Ovary (tissue), 9 donors: ENCODE data around the gene RCE1. TPM values are rescaled to one million over a fixed set of nuclear protein-coding genes. Genes with fewer than 3 reads are reported as not detected.

Experiments
- DNase-seq, 5 donors: peaks; one replicate each; pipeline ENCODE4 v3.0.0-alpha.2; 2019 to 2020
- H3K27ac ChIP-seq, 2 donors: fragments of 200-600 bp; one replicate each; pipeline versions ENCODE4 v1.5.1 to v1.8.0; 2019 to 2022
- H3K27me3 ChIP-seq: fragments of 200-600 bp; one replicate; pipeline ENCODE4 v1.8.0; 2022
- H3K36me3 ChIP-seq: fragments of 200-600 bp; sonication (generic); one replicate; pipeline ENCODE4 v1.5.1; 2019
- H3K4me1 ChIP-seq: one replicate; pipeline ENCODE4 v1.8.1; 2013; ENCODE audit warnings: mild to moderate bottlenecking, moderate library complexity; ENCODE audit not compliant: insufficient read depth
- H3K4me3 ChIP-seq: fragments of 200-600 bp; sonication (generic); one replicate; pipeline ENCODE4 v1.5.1; 2017
- H3K9me3 ChIP-seq, 2 donors: fragments of 200-600 bp in 1 of 2; sonication (generic) in 1 of 2; one replicate each; pipeline versions ENCODE4 v1.5.1 to v1.8.1; 2013 to 2019; ENCODE audit warnings: mild to moderate bottlenecking in 1 of 2, moderate library complexity in 1 of 2
- EP300 ChIP-seq: sonication (generic); formaldehyde crosslinking; IDR thresholded peaks from one replicate; pipeline ENCODE4 v1.6.1; 2017; ENCODE audit warnings: antibody characterized with exemption
- POLR2A ChIP-seq: fragments of 450-650 bp; IDR thresholded peaks from one replicate; pipeline ENCODE4 v1.6.1; 2017; ENCODE audit warnings: antibody characterized with exemption, mild to moderate bottlenecking, moderate library complexity
- WGBS, 3 donors: extraction: QIAGEN DNeasy Blood & Tissue Kit in 1 of 3; methylation state at CpG; one replicate each; pipeline versions ENCODE4 v1.1.5 to v1.1.7; 2013 to 2017; 5-methylcytosine and 5-hydroxymethylcytosine counted together
- intact Hi-C, 4 donors: fragments of 100-400 bp; cut with DNase I; formaldehyde crosslinking; loops; one replicate each; pipeline versions ENCODE4 v1.11.0 to v1.15.1; 2022 to 2023
- polyA plus RNA-seq, 2 donors: library from polyadenylated mRNA; stranded (reverse); fragments of 200-250 nt in 1 of 2; fragments of 350-450 nt in 1 of 2; fragmentation: Illumina TruSeq in 1 of 2; extraction: RNeasy Lipid Tissue Mini Kit (QIAGEN cat#74804) in 1 of 2; gene quantifications; one replicate each; pipeline ENCODE4 v1.2.3, GENCODE V29; 2013 to 2014
- total RNA-seq, 7 donors: library from RNA; depleted of rRNA in 2 of 7; stranded (reverse); fragments of >200 nt in 2 of 7; fragmentation: NEBNext Ultra II Directional in 3 of 7; extraction: Animal tissue kit (Norgen Biotek cat#: 25700) in 3 of 7; gene quantifications; one replicate each; pipeline versions ENCODE4 v1.1.0 to v1.2.4, GENCODE V29; 2016 to 2023
- TF ChIP-seq, protein P1 (sequence below), 3 donors: fragments of 450-650 bp in 2 of 3; fragments of 200-600 bp in 1 of 3; IDR thresholded peaks; one replicate each; pipeline versions ENCODE4 v1.5.1 to v1.8.0; 2016 to 2022; ENCODE audit warnings: antibody characterized with exemption in 3 of 3, mild to moderate bottlenecking in 1 of 3
- donor health status: DM: no; HTN: no; CAD: no; lungs with moderate emphysema.
- donor health status: DM: no; HTN: no; CAD: no.
- donor health status: Bipolar disorder and iron deficiency.
- donor health status: DM: yes; HTN: yes; CAD: no.
- donor health status: DM: no; HTN: no; CAD: no.
- donor health status: DM: yes; HTN: yes; CAD: no.

RCE1 gene
- total and polyA plus RNA-seq, 9 donors = 7.0 to 31.1 (median 17.2) TPM

- Histone ChIP-seq H3K9me3 (no peaks in the 10 kb centered on the region), H3K4me3 (no peak overlapping the region), H3K27ac (no peak overlapping the region), H3K36me3 (no peaks in the 10 kb centered on the region), H3K27me3 (no peaks in the 10 kb centered on the region), H3K4me1 (peaks cover 7% of the 10 kb centered on the region)
- no peak for TF ChIP-seq EP300
- DNase-seq = no peak
- WGBS, 3 donors = 92 to 97% (median 94%) methylated on average over 10 of the region's 10 CpGs
- intact Hi-C loops = no loop called here
Measured at GRCh38 chr11:66888282-66888681, 45.0 kb downstream of the RCE1 start.

DNA sequence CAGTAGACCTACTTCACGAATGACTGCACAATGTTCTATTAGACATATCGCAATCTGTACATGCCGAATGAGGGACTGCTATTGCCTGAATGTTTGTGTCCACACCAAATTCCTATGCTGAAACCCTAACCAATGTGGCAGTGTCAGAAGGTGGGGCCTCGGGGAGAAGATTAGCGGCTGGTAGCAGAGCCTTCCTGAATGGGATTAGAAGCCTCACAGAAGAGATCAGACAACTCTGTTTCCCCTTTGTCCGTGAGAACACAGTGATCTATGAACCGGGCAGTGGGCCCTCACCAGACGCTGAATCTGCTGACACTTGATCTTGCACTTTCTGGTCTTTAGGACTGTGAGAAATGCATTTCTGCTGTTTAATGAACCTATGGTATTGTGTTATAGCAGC is 46.7 kb downstream of the RCE1 start:
- intact Hi-C loops = no loop called here
- H3K36me3 ChIP-seq = no peaks in the 10 kb centered on the region
- H3K4me3 ChIP-seq = no peak overlapping the region
- H3K4me1 ChIP-seq = peaks cover 7% of the 10 kb centered on the region
- H3K9me3 ChIP-seq = no peaks in the 10 kb centered on the region
- peak in 1 of 5 donors; percentile 0 for DNase-seq
- H3K27me3 ChIP-seq = no peaks in the 10 kb centered on the region
- H3K27ac ChIP-seq = no peak overlapping the region
- TF ChIP-seq, protein P1, sequence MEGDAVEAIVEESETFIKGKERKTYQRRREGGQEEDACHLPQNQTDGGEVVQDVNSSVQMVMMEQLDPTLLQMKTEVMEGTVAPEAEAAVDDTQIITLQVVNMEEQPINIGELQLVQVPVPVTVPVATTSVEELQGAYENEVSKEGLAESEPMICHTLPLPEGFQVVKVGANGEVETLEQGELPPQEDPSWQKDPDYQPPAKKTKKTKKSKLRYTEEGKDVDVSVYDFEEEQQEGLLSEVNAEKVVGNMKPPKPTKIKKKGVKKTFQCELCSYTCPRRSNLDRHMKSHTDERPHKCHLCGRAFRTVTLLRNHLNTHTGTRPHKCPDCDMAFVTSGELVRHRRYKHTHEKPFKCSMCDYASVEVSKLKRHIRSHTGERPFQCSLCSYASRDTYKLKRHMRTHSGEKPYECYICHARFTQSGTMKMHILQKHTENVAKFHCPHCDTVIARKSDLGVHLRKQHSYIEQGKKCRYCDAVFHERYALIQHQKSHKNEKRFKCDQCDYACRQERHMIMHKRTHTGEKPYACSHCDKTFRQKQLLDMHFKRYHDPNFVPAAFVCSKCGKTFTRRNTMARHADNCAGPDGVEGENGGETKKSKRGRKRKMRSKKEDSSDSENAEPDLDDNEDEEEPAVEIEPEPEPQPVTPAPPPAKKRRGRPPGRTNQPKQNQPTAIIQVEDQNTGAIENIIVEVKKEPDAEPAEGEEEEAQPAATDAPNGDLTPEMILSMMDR (IDR thresholded peaks at IDR 0.05) = no peak
- TF ChIP-seq EP300 = no peak
- TF ChIP-seq POLR2A = no peak
- WGBS, 3 donors = 77 to 84% (median 82%) methylated on average over 8 of the region's 8 CpGs

DNA sequence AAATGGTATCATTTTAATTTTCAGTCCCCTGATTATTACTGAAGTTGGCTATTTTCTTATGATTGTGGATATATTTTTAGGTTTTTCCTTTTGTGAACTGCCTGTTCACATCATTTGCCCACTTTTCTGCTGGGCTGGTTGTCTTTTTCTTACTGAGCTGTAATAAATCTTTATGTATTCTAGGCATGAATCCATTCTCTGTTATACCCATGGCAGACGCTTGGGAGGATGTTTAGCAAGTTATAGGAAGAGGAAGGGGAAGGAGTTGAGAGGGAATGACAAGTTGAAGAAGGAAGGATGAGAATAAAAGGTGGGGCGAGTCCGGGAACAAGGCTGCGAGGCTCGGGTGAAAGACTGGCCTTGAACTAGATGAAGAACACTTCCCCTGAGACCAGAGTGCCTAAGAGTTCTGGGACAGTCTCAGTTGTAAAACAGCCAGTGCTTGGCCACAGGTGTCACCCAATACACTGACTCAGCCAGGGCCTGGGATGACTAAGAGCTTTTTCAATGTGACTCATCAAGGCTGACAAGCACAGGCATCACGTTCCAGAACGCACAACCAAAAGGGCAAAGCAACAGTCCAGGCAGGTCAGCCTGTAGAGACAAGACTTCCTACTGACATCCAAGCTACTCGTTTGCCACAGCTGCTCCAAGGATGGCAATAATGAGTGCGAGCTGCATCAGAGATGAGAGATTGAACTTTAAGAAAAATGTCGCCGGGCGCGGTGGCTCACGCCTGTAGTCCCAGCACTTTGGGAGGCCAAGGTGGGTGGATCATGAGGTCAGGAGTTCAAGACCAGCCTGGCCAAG is 48.8 kb downstream of the RCE1 start:
- Histone ChIP-seq H3K27me3 (no peaks in the 10 kb centered on the region), H3K4me3 (no peak overlapping the region), H3K36me3 (no peaks in the 10 kb centered on the region), H3K27ac (no peak overlapping the region), H3K9me3 (no peaks in the 10 kb centered on the region), H3K4me1 (peaks cover under 1% of the 10 kb centered on the region)
- 67 to 75% (median 74%) methylated on average over 14 of the region's 14 CpGs for WGBS, 3 donors
- intact Hi-C loops = no loop called here
- peak in 1 of 5 donors; percentile 3 for DNase-seq
- TF ChIP-seq, protein P1 (IDR thresholded peaks at IDR 0.05) = no peak
- TF ChIP-seq POLR2A = no peak
- no peak for TF ChIP-seq EP300

DNA sequence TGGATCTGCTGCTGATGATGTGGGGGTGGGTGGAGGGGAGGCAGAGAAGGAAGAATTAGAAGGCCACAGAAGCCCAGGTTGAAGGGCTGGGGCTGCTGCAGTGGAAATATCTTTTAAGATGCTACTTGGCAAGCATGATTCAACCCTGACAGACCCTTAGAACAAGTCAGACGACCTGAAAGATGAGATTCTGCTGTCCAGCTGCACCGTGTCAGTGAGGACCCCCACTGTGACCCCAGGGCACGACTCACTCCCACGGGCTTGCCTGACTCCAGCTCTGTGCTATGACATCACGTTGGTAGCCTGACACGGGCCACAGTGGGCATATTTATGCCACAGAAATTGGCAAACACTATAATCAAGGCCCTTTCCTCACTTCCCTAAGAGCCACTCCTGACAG is 49.7 kb downstream of the RCE1 start:
- WGBS, 3 donors = 32 to 34% (median 33%) methylated on average over 6 of the region's 6 CpGs
- DNase-seq = no peak
- H3K27ac ChIP-seq = no peak overlapping the region

More for the DNA sequence above, 49.7 kb downstream of the RCE1 start:
- Histone ChIP-seq H3K4me3 (no peak overlapping the region), H3K36me3 (no peaks in the 10 kb centered on the region), H3K27me3 (no peaks in the 10 kb centered on the region), H3K4me1 (no peaks in the 10 kb centered on the region), H3K9me3 (no peaks in the 10 kb centered on the region)
- intact Hi-C loops = no loop called here
- TF ChIP-seq POLR2A (no peak), EP300 (no peak)
- TF ChIP-seq, protein P1 (IDR thresholded peaks at IDR 0.05) = no peak
